HepG2 (cell line): ENCODE data around the gene LSM2. TPM values are rescaled to one million over a fixed set of nuclear protein-coding genes. Genes with fewer than 3 reads are reported as not detected.
"Not testable (repeated sequence)": the region's sequence is repeated elsewhere in the genome, so short reads cannot be mapped to it uniquely, and the experiment has no call there.

Source experiments
- ATAC-seq: fragments of 200-7000 bp; cut with Tn5 transposase; 3 replicates; pipeline ENCODE4 v1.9.1; 2020; ENCODE audit warnings: mild to moderate bottlenecking, moderate library complexity
- BruUV-seq: library from RNA; stranded (reverse); fragments of 400-500 nt; replicated peaks from 2 replicates; lab custom pipeline; 2021; lab: Mats Ljungman, UMichigan
- CTCF ChIA-PET: fragments of 300-600 bp; formaldehyde crosslinking; extraction: SDS; loops from one replicate; lab custom pipeline; 2021; ENCODE audit warnings: low total read pairs, inconsistent platforms, low intra/inter-chr PET ratio; lab: Yijun Ruan, JAX
- POLR2A ChIA-PET: fragments of 350-600 bp; sonication (Branson Sonifier 250); formaldehyde crosslinking; loops from one replicate; lab custom pipeline; 2020; ENCODE audit warnings: antibody characterized with exemption, inconsistent platforms; lab: Yijun Ruan, JAX
- DNase-seq: peaks from one replicate; pipeline ENCODE4 v3.0.0-alpha.2; 2015; ENCODE audit warnings: low spot score
- FAIRE-seq: peaks from 3 replicates; lab custom pipeline; 2011; peaks lifted over from hg19 to GRCh38; lab: Jason Lieb, UNC
- H2AFZ ChIP-seq: one replicate; pipeline ENCODE4 v1.6.1; 2011; ENCODE audit warnings: low read length, inconsistent platforms
- H3K27ac ChIP-seq: fragments of 300-600 bp; 3 replicates; pipeline ENCODE4 v1.8.0; 2011; ENCODE audit warnings: mixed run types, mild to moderate bottlenecking, mixed read lengths, low read length, inconsistent platforms; ENCODE audit not compliant: insufficient read depth; ENCODE audit errors: extremely low read length
- H3K27me3 ChIP-seq, 2 experiments: fragments of 200-600 bp in 1 of 2; 2 replicates in 1 of 2; 3 replicates in 1 of 2; pipeline versions ENCODE4 v1.6.0 to v1.8.0; 2011; ENCODE audit warnings: low read length in 2 of 2, mild to moderate bottlenecking in 2 of 2, moderate library complexity in 2 of 2, inconsistent platforms in 1 of 2; ENCODE audit not compliant: insufficient read depth in 2 of 2, control insufficient read depth in 1 of 2
- H3K36me3 ChIP-seq, 2 experiments: fragments of 200-600 bp in 1 of 2; replicated peaks in 1 of 2; 2 replicates in 1 of 2; 3 replicates in 1 of 2; pipeline versions ENCODE4 v1.5.1 to v1.8.0; 2011; ENCODE audit warnings: low read length in 2 of 2, inconsistent platforms in 1 of 2; ENCODE audit not compliant: insufficient read depth in 2 of 2, control insufficient read depth in 1 of 2
- H3K4me1 ChIP-seq: 2 replicates; pipeline ENCODE4 v1.5.1; 2012; ENCODE audit warnings: low read length, inconsistent platforms; ENCODE audit not compliant: insufficient read depth
- H3K4me2 ChIP-seq: 2 replicates; pipeline ENCODE4 v1.6.0; 2011; ENCODE audit warnings: low read depth, low read length, inconsistent platforms
- H3K4me3 ChIP-seq, 3 experiments: fragments of 200-600 bp in 1 of 3; sonication (generic), shearing (Covaris generic) in 1 of 3; replicated peaks in 1 of 3; 2 replicates each; pipeline ENCODE4 v1.5.1; 2011 to 2016; ENCODE audit warnings: low read length in 3 of 3, inconsistent platforms in 2 of 3, low read depth in 2 of 3, mild to moderate bottlenecking in 2 of 3, control low read depth in 1 of 3, mixed read lengths in 1 of 3; ENCODE audit not compliant: insufficient read depth in 1 of 3
- H3K79me2 ChIP-seq: one replicate; pipeline ENCODE4 v1.6.1; 2011; ENCODE audit warnings: low read length, inconsistent platforms; ENCODE audit not compliant: insufficient read depth
- H3K9ac ChIP-seq: 2 replicates; pipeline ENCODE4 v1.6.0; 2011; ENCODE audit warnings: mild to moderate bottlenecking, low read depth, low read length, inconsistent platforms; ENCODE audit not compliant: insufficient read depth
- H3K9me3 ChIP-seq: 2 replicates; pipeline ENCODE4 v1.5.1; 2012; ENCODE audit warnings: mild to moderate bottlenecking, low read length
- H4K20me1 ChIP-seq: 2 replicates; pipeline ENCODE4 v1.6.0; 2011; ENCODE audit warnings: inconsistent platforms, mild to moderate bottlenecking, low read length, moderate library complexity; ENCODE audit not compliant: insufficient read depth
- AGO1 ChIP-seq: fragments of 200-400 bp; formaldehyde crosslinking; IDR thresholded peaks from 2 replicates; pipeline ENCODE4 v1.6.1; 2017; ENCODE audit warnings: mild to moderate bottlenecking, low read depth, low read length, moderate library complexity; ENCODE audit not compliant: poor library complexity, severe bottlenecking
- BCL3 ChIP-seq: sonication (generic); formaldehyde crosslinking; IDR thresholded peaks from 2 replicates; pipeline ENCODE4 v1.5.1; 2020; ENCODE audit warnings: mild to moderate bottlenecking, missing genetic modification reagents, moderate library complexity
- HOXA3 ChIP-seq: sonication (generic); formaldehyde crosslinking; IDR thresholded peaks from 2 replicates; pipeline ENCODE4 v1.5.0; 2020; ENCODE audit warnings: missing genetic modification reagents
- TEAD3 ChIP-seq: optimal IDR thresholded peaks from 2 replicates; pipeline ENCODE3; 2016; ENCODE audit warnings: borderline replicate concordance
- UBTF ChIP-seq: sonication (generic); formaldehyde crosslinking; IDR thresholded peaks from 2 replicates; pipeline ENCODE4 v1.4.0; 2020; ENCODE audit warnings: mild to moderate bottlenecking, missing genetic modification reagents
- WGBS: methylation state at CpG from one replicate; pipeline ENCODE4 v1.1.6; 2017; ENCODE audit warnings: low lambda C conversion rate; 5-methylcytosine and 5-hydroxymethylcytosine counted together
- in situ Hi-C: cut with HindIII; loops from 2 replicates; pipeline ENCODE4 v1.10.0; 2017; ENCODE audit warnings: low pct_unique_long_range_greater_than_20kb; ENCODE audit not compliant: extremely low pct_ligation_motif_present
- intact Hi-C: fragments of 100-400 bp; cut with micrococcal nuclease; formaldehyde crosslinking; loops from one replicate; pipeline ENCODE4 v1.10.0; 2022; ENCODE audit not compliant: unreplicated experiment
- polyA plus RNA-seq, 8 experiments: library from polyadenylated mRNA; depleted of rRNA in 3 of 8; stranded (reverse) in 7 of 8; unstranded in 1 of 8; fragments of >200 nt; fragmentation: Illumina TruSeq in 4 of 8; extraction: Trizol in 4 of 8; gene quantifications; 2 replicates each; pipeline versions ENCODE4 v1.2.1 to v1.2.3, GENCODE V29; 2011 to 2016; ENCODE audit warnings: low read depth in 4 of 8, missing spikeins in 1 of 8, mixed read lengths in 1 of 8; ENCODE audit not compliant: insufficient read depth in 1 of 8
- total RNA-seq, 5 experiments: library from RNA; depleted of rRNA; stranded (reverse); fragments of >200 nt; fragmentation: Illumina TruSeq; extraction: Trizol; gene quantifications; 2 replicates each; pipeline ENCODE4 v1.2.3, GENCODE V29; 2016; ENCODE audit warnings: low read depth in 1 of 5

The LSM2 gene
- total and polyA plus RNA-seq, 2 of the 13 experiments (the other 11 are each of a cell fraction or from before 2014, with no cell fraction given): 69.4 to 90.5 TPM

GRCh38 chr6:31817929-31818511, 11.3 kb upstream of the LSM2 start (continued):
- TF ChIP-seq BCL3 (CRISPR knock-in tag) (0 out of 2 replicates have a peak, but pooled peaks have one; percentile 28), HOXA3 (CRISPR knock-in tag) (peak; percentile 33; the same call in 1 of the 2 replicates), UBTF (CRISPR knock-in tag) (0 out of 2 replicates have a peak, but pooled peaks have one; percentile 9), TEAD3 (CRISPR knock-in tag) (peak; percentile 25)

- H4K20me1 ChIP-seq, H2AFZ ChIP-seq, intact Hi-C loops, in situ Hi-C loops: not testable (repeated sequence)
- H3K27ac ChIP-seq: peak overlapping the region; percentile 86
- H3K4me1 ChIP-seq: peaks cover 47% of the 10 kb centered on the region
- H3K4me2 ChIP-seq: peak overlapping the region; percentile 76
- TF ChIP-seq AGO1: peak; percentile 97
- TF ChIP-seq, all 625 proteins: peak for 1; not testable (repeated sequence) for 624
- Histone ChIP-seq H3K4me3 (peak overlapping the region; percentile 59 to 82 (median 62)), H3K9ac (peak overlapping the region; percentile 66), H3K79me2 (peaks cover 27% of the 10 kb centered on the region)
- DNase-seq, FAIRE-seq, H3K9me3 ChIP-seq, H3K36me3 ChIP-seq, CTCF ChIA-PET, H3K27me3 ChIP-seq: not testable (repeated sequence)
- peak; percentile 2; the same call in 2 of the 3 replicates for ATAC-seq
- POLR2A ChIA-PET: interaction anchor here (0.9 to 6.9 kb wide), 6 partner anchors 9 to 80 kb away, joined by 3 to 66 read pairs (median 4); partner anchors contain the start of genes HSPA1B, LSM2 and VWA7
- TSS peak; percentile 72 for BruUV-seq
- 51% methylated on average over 16 of the region's 37 CpGs for whole genome bisulfite sequencing
Measured at GRCh38 chr6:31817133-31817928, 10.6 kb upstream of the LSM2 start.
